ENCODE measurements around the gene CYP4F12. TPM values are rescaled to one million over a fixed set of nuclear protein-coding genes. Genes with fewer than 3 reads are reported as not detected.

CYP4F12 gene
- total RNA-seq, 1 experiment from 2014 or later, result not detected

GRCh38 chr19:15651791-15652190, 21.1 kb upstream of the CYP4F12 start:
- peaks cover 94 to 96% of the 10 kb centered on the region in 2 experiments for H3K9me3 Mint-ChIP-seq

More at GRCh38 chr19:15651791-15652190, 21.1 kb upstream of the CYP4F12 start:
- Histone ChIP-seq H2BK5ac (ENCODE audit: insufficient read length, low read length) (no peak overlapping the region), H3K79me1 (ENCODE audit: insufficient read depth, low read depth, low read length, poor library complexity, severe bottlenecking) (no peaks in the 10 kb centered on the region), H3K9ac (ENCODE audit: extremely low read depth, insufficient read length, low read length) (no peak overlapping the region), H2AFZ (ENCODE audit: low read length) (no peak overlapping the region), H2BK120ac (ENCODE audit: low read depth, low read length, poor library complexity, severe bottlenecking) (no peak overlapping the region), H3K79me2 (ENCODE audit: insufficient read depth, low read length) (no peaks in the 10 kb centered on the region), H3K4me2 (ENCODE audit: insufficient read depth, insufficient read length, low read length) (no peak overlapping the region), H2BK12ac (ENCODE audit: insufficient read length, low read depth, low read length) (no peak overlapping the region), H3K23ac (ENCODE audit: insufficient read length, low read depth, low read length) (no peak overlapping the region), H2BK20ac (ENCODE audit: low read depth, low read length, poor library complexity, severe bottlenecking) (no peak overlapping the region), H4K91ac (ENCODE audit: insufficient read length, low read depth, low read length) (no peak overlapping the region), H3K27me3 (ENCODE audit: insufficient read depth, low read length) (no peaks in the 10 kb centered on the region), H4K5ac (ENCODE audit: insufficient read length, low read depth, low read length) (no peak overlapping the region), H3K18ac (ENCODE audit: insufficient read length, low read depth, low read length) (no peak overlapping the region), H3K56ac (ENCODE audit: insufficient read length, low read depth, low read length) (no peak overlapping the region), H4K20me1 (ENCODE audit: control insufficient read depth, insufficient read depth, insufficient read length) (no peaks in the 10 kb centered on the region), H2BK15ac (ENCODE audit: low read depth, low read length) (no peak overlapping the region), H3K27ac (ENCODE audit: insufficient read length, low read depth, low read length) (no peak overlapping the region), H4K8ac (replicated peaks; ENCODE audit: insufficient read length, low read depth, low read length) (no peak overlapping the region), H2AK5ac (ENCODE audit: insufficient read length, low read length) (no peak overlapping the region), H3K14ac (ENCODE audit: insufficient read depth, low read length) (no peak overlapping the region), H3K4ac (ENCODE audit: low read depth, low read length) (no peak overlapping the region), H3K9me3 (ENCODE audit: control insufficient read depth, low read depth, low read length) (peaks cover 89% of the 10 kb centered on the region), H3K4me1 (ENCODE audit: insufficient read depth, low read length) (no peaks in the 10 kb centered on the region), H3K23me2 (ENCODE audit: insufficient read length, low read depth, low read length, poor library complexity, severe bottlenecking) (no peaks in the 10 kb centered on the region), H3T11ph (ENCODE audit: low read length) (no peak overlapping the region)
- no peak for DNase-seq
- Mint-ChIP-seq H3K36me3 (ENCODE audit: insufficient read depth in 1 of 3, low read depth in 3 of 3) (peaks cover 4 to 46% (median 13%) of the 10 kb centered on the region in 3 experiments; a peak in 6 of 7 replicates), H3K27ac (no peak overlapping the region), H3K4me1 (no peaks in the 10 kb centered on the region), H3K4me3 (no peak overlapping the region; a peak in 1 of 5 replicates), H3K27me3 (ENCODE audit: low read depth) (no peaks in the 10 kb centered on the region; the same call in 1 of the 2 replicates)
- TF ChIP-seq CTCF (conservative IDR thresholded peaks at IDR 0.05), result no peak
- WGBS (ENCODE audit: extremely low coverage, insufficient read length, low lambda C conversion rate), result no CpG with 5 or more reads among the region's 3 CpGs

Data from H9 (cell line).